ENCODE data around the gene GOLGA8M.
"Not testable (repeated sequence)": the region's sequence is repeated elsewhere in the genome, so short reads cannot be mapped to it uniquely, and the experiment has no call there.

GRCh38 chr15:28702427-28702826 lies 9.8 kb downstream of the GOLGA8M start:
- TF ChIP-seq CTCF (conservative IDR thresholded peaks at IDR 0.05 in 1 of 2, IDR thresholded peaks at IDR 0.05 in 1 of 2; ENCODE audit: extremely low read depth in 1 of 2, insufficient read depth in 1 of 2, low read depth in 1 of 2, low read length in 2 of 2); EZH2 (IDR thresholded peaks at IDR 0.05; ENCODE audit: borderline replicate concordance, low read length): not testable (repeated sequence)

All from mammary epithelial cell (primary cell).